Lower lobe of right lung (tissue), 2 donors: ENCODE results near the gene SLC22A31. TPM values are rescaled to one million over a fixed set of nuclear protein-coding genes. Genes with fewer than 3 reads are reported as not detected.

ENCODE experiments used
- ATAC-seq, 2 donors: fragments of 200-7000 bp; cut with Tn5 transposase; one replicate each; pipeline ENCODE4 v1.9.1; 2020 to 2022; ENCODE audit warnings: mild to moderate bottlenecking in 2 of 2, moderate library complexity in 2 of 2
- DNase-seq: peaks from one replicate; pipeline ENCODE4 v3.0.0-alpha.2; 2020
- H3K27ac ChIP-seq: fragments of 200-600 bp; one replicate; pipeline ENCODE4 v1.8.0; 2022
- H3K27me3 ChIP-seq: fragments of 200-600 bp; one replicate; pipeline ENCODE4 v1.8.0; 2022; ENCODE audit warnings: low read depth
- H3K36me3 ChIP-seq: fragments of 200-600 bp; one replicate; pipeline ENCODE4 v1.8.0; 2022; ENCODE audit warnings: mild to moderate bottlenecking
- H3K4me1 ChIP-seq: fragments of 200-600 bp; one replicate; pipeline ENCODE4 v1.8.0; 2022
- H3K4me3 ChIP-seq: fragments of 200-600 bp; one replicate; pipeline ENCODE4 v1.8.0; 2022; ENCODE audit warnings: mild to moderate bottlenecking
- H3K9me3 ChIP-seq: fragments of 200-600 bp; one replicate; pipeline ENCODE4 v1.8.0; 2022
- CTCF ChIP-seq: fragments of 200-600 bp; IDR thresholded peaks from one replicate; pipeline ENCODE4 v1.8.0; 2022; ENCODE audit warnings: antibody characterized with exemption, mild to moderate bottlenecking
- intact Hi-C: fragments of 100-400 bp; cut with DNase I; formaldehyde crosslinking; loops from one replicate; pipeline ENCODE4 v1.11.0; 2022
- total RNA-seq: library from RNA; stranded (reverse); fragmentation: NEBNext Ultra II Directional; extraction: Animal tissue kit (Norgen Biotek cat#: 25700); gene quantifications from one replicate; pipeline ENCODE4 v1.2.1, GENCODE V29; 2021
- donor health status: DM: no; HTN: yes; CAD: no; lungs with severe emphysema.

SLC22A31 gene
- total RNA-seq, 1 donor from 2014 or later, result 132 TPM

- Histone ChIP-seq H3K9me3 (no peaks in the 10 kb centered on the region), H3K4me1 (no peaks in the 10 kb centered on the region), H3K27ac (no peak overlapping the region), H3K36me3 (no peaks in the 10 kb centered on the region), H3K27me3 (peaks cover 26% of the 10 kb centered on the region), H3K4me3 (no peak overlapping the region)
- TF ChIP-seq CTCF, result no peak
- intact Hi-C loops, result no loop called here
- DNase-seq, result no peak
- ATAC-seq, result no peak
Observed at GRCh38 chr16:89179148-89179484, 21.2 kb downstream of the SLC22A31 start.

DNA sequence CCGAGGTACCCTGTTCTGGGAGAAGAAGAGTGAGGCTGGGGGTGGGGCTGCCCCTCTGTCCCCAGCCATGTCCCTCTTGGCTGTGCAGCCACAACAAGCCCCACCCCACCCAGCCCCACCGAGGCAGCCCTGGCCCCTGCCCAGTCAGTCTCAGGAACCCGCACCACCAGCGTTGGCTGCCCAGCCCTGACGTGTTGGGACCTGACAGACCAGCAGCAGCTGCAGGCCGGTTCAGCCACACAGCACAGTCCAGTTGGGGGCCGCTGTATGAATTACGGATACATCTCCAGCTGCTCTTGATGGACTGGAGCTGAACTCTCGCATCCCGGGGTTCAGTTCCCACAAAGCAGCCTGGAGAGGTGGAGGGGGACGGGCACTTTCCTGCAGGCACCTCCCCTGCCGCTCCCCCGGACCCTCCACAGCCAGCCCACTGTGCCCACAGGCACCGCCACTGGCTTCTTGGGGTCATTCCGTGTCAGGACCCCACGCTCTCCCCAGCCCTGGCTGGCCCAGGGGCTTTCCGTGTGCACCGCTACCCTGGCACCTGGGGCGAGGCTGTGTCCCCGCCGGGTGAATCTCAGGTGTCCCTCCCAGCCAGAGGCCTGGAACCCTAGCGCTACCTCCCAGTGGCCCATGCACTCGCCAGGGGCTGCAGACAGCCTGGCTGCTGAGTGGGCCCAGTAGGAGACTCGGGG is 21.7 kb downstream of the SLC22A31 start:
- Histone ChIP-seq H3K27me3 (peaks cover 26% of the 10 kb centered on the region), H3K4me1 (no peaks in the 10 kb centered on the region), H3K27ac (no peak overlapping the region), H3K4me3 (no peak overlapping the region), H3K36me3 (no peaks in the 10 kb centered on the region), H3K9me3 (no peaks in the 10 kb centered on the region)
- DNase-seq (no peak), ATAC-seq (no peak)
- intact Hi-C loops, result no loop called here
- no peak for TF ChIP-seq CTCF

GRCh38 chr16:89177501-89177900 is 22.8 kb downstream of the SLC22A31 start:
- Histone ChIP-seq H3K36me3 (no peaks in the 10 kb centered on the region), H3K9me3 (no peaks in the 10 kb centered on the region), H3K27me3 (peaks cover 21% of the 10 kb centered on the region), H3K4me3 (no peak overlapping the region), H3K27ac (no peak overlapping the region), H3K4me1 (no peaks in the 10 kb centered on the region)
- ATAC-seq (no peak), DNase-seq (no peak)
- no peak for TF ChIP-seq CTCF
- intact Hi-C loops, result no loop called here

- no peak for TF ChIP-seq CTCF
- Histone ChIP-seq H3K27ac (no peak overlapping the region), H3K4me1 (peaks cover 5% of the 10 kb centered on the region), H3K27me3 (peaks cover 21% of the 10 kb centered on the region), H3K9me3 (no peaks in the 10 kb centered on the region), H3K4me3 (no peak overlapping the region), H3K36me3 (no peaks in the 10 kb centered on the region)
- intact Hi-C loops, result no loop called here
- ATAC-seq (no peak), DNase-seq (no peak)
Observed at GRCh38 chr16:89176717-89177116, 23.6 kb downstream of the SLC22A31 start.

- TF ChIP-seq CTCF, result no peak
- intact Hi-C loops, result no loop called here
- no peak for ATAC-seq
- Histone ChIP-seq H3K36me3 (no peaks in the 10 kb centered on the region), H3K27me3 (peaks cover 21% of the 10 kb centered on the region), H3K4me3 (no peak overlapping the region), H3K9me3 (no peaks in the 10 kb centered on the region), H3K4me1 (peaks cover 6% of the 10 kb centered on the region), H3K27ac (no peak overlapping the region)
- no peak for DNase-seq
Observed at GRCh38 chr16:89176147-89176690, 24.1 kb downstream of the SLC22A31 start.
